Endothelial cell of umbilical vein (primary cell): ENCODE data around the gene MSI1. TPM values are rescaled to one million over a fixed set of nuclear protein-coding genes. Genes with fewer than 3 reads are reported as not detected.

Source experiments
- BruUV-seq: library from RNA; stranded (reverse); fragments of 400-500 nt; replicated peaks from 2 replicates; lab custom pipeline; 2021; lab: Mats Ljungman, UMichigan
- CTCF ChIA-PET: fragments of 300-600, 350-600 bp; sonication (Branson Sonifier 250); formaldehyde crosslinking; loops from one replicate; lab custom pipeline; 2021; ENCODE audit warnings: antibody characterized with exemption, inconsistent platforms; lab: Charles Lee
- POLR2A ChIA-PET: fragments of 300-600, 350-600 bp; sonication (Branson Sonifier 250); formaldehyde crosslinking; loops from one replicate; lab custom pipeline; 2021; ENCODE audit warnings: antibody characterized with exemption, inconsistent platforms; lab: Charles Lee
- DNase-seq: peaks from one replicate; pipeline ENCODE4 v3.0.0-alpha.2; 2011; ENCODE audit warnings: low read depth, low spot score
- FAIRE-seq: peaks from 2 replicates; lab custom pipeline; 2011; peaks lifted over from hg19 to GRCh38; lab: Jason Lieb, UNC
- H2AFZ ChIP-seq: 2 replicates; pipeline ENCODE4 v1.6.0; 2012; ENCODE audit warnings: low read depth, low read length, control low read depth, inconsistent platforms
- H3K27ac ChIP-seq: 2 replicates; pipeline ENCODE4 v1.5.1; 2011; ENCODE audit warnings: low read depth, mild to moderate bottlenecking, control low read depth, low read length, moderate library complexity; ENCODE audit not compliant: insufficient read depth
- H3K27me3 ChIP-seq, 2 experiments: 2 replicates each; pipeline versions ENCODE4 v1.6.0 to v1.6.1; 2011; ENCODE audit warnings: low read length in 2 of 2, mixed read lengths in 1 of 2; ENCODE audit not compliant: control insufficient read depth in 2 of 2, insufficient read depth in 2 of 2
- H3K36me3 ChIP-seq, 2 experiments: 2 replicates in 1 of 2; 3 replicates in 1 of 2; pipeline ENCODE4 v1.5.1; 2011; ENCODE audit warnings: low read length in 2 of 2, mild to moderate bottlenecking in 1 of 2, moderate library complexity in 1 of 2; ENCODE audit not compliant: control insufficient read depth in 2 of 2, insufficient read depth in 2 of 2; ENCODE audit errors: extremely low read depth in 1 of 2
- H3K4me1 ChIP-seq: 3 replicates; pipeline ENCODE4 v1.5.1; 2011; ENCODE audit warnings: mild to moderate bottlenecking, low read length; ENCODE audit not compliant: control insufficient read depth, insufficient read depth; ENCODE audit errors: extremely low read depth
- H3K4me2 ChIP-seq: 2 replicates; pipeline ENCODE4 v1.6.1; 2011; ENCODE audit warnings: low read length, control low read depth, mixed read lengths; ENCODE audit not compliant: insufficient read depth
- H3K4me3 ChIP-seq, 3 experiments: fragments of 200-600 bp in 1 of 3; sonication (generic), shearing (Covaris generic) in 1 of 3; replicated peaks in 1 of 3; 2 replicates each; pipeline ENCODE4 v1.5.1; 2011 to 2016; ENCODE audit warnings: control low read depth in 3 of 3, low read length in 3 of 3, mild to moderate bottlenecking in 2 of 3, inconsistent platforms in 1 of 3, low read depth in 1 of 3, moderate library complexity in 1 of 3; ENCODE audit not compliant: insufficient read depth in 1 of 3
- H3K79me2 ChIP-seq: 2 replicates; pipeline ENCODE4 v1.6.0; 2012; ENCODE audit warnings: low read length, inconsistent platforms; ENCODE audit not compliant: control insufficient read depth, insufficient read depth
- H3K9ac ChIP-seq: replicated peaks from 2 replicates; pipeline ENCODE3; 2011; ENCODE audit warnings: low read length, control low read depth; ENCODE audit not compliant: insufficient read depth; ENCODE audit errors: extremely low read depth
- H3K9me1 ChIP-seq: replicated peaks from 3 replicates; pipeline ENCODE4 v1.6.0; 2011; ENCODE audit warnings: mild to moderate bottlenecking, low read length; ENCODE audit not compliant: control insufficient read depth, insufficient read depth; ENCODE audit errors: extremely low read depth
- H3K9me3 ChIP-seq: replicated peaks from 2 replicates; pipeline ENCODE4 v1.5.1; 2012; ENCODE audit warnings: low read length, inconsistent platforms; ENCODE audit not compliant: control insufficient read depth, insufficient read depth
- H4K20me1 ChIP-seq: replicated peaks from 2 replicates; pipeline ENCODE3; 2011; ENCODE audit warnings: mild to moderate bottlenecking, low read length; ENCODE audit not compliant: control insufficient read depth, insufficient read depth; ENCODE audit errors: extremely low read depth
- EZH2 ChIP-seq: IDR thresholded peaks from 2 replicates; pipeline ENCODE4 v1.6.1; 2012; ENCODE audit warnings: borderline replicate concordance, low read depth, mild to moderate bottlenecking, moderate library complexity, low read length, inconsistent platforms; ENCODE audit not compliant: severe bottlenecking
- FOS ChIP-seq: IDR thresholded peaks from 2 replicates; pipeline ENCODE4 v1.6.1; 2011; ENCODE audit warnings: mild to moderate bottlenecking, low read length, moderate library complexity, borderline replicate concordance; ENCODE audit not compliant: insufficient read depth
- GATA2 ChIP-seq: IDR thresholded peaks from 2 replicates; pipeline ENCODE4 v1.7.0; 2011; ENCODE audit warnings: low read depth, mild to moderate bottlenecking, moderate library complexity, mixed read lengths, low read length; ENCODE audit not compliant: insufficient read length, insufficient read depth
- JUN ChIP-seq: IDR thresholded peaks from 2 replicates; pipeline ENCODE4 v1.6.1; 2011; ENCODE audit warnings: borderline replicate concordance, low read depth; ENCODE audit not compliant: insufficient read length, insufficient read depth
- MYC ChIP-seq: IDR thresholded peaks from one replicate; pipeline ENCODE4 v1.6.1; 2011; ENCODE audit warnings: mild to moderate bottlenecking, low read depth, low read length
- POLR2A ChIP-seq: IDR thresholded peaks from 2 replicates; pipeline ENCODE4 v1.6.1; 2012; ENCODE audit warnings: low read depth, mild to moderate bottlenecking, control low read depth, low read length
- POLR2AphosphoS5 ChIP-seq: IDR thresholded peaks from 2 replicates; pipeline ENCODE4 v1.6.1; 2012; ENCODE audit warnings: low read depth, mild to moderate bottlenecking, control low read depth, low read length, moderate library complexity; ENCODE audit not compliant: insufficient read depth
- dilution Hi-C: fragments of 300-500 bp; cut with MboI; formaldehyde crosslinking; loops from one replicate; pipeline ENCODE4 v1.15.0; 2019; ENCODE audit warnings: low sequenced_read_pairs; ENCODE audit not compliant: extremely low pct_ligation_motif_present
- intact Hi-C: fragments of 100-400 bp; cut with micrococcal nuclease; formaldehyde crosslinking; loops from one replicate; pipeline ENCODE4 v1.10.0; 2022
- polyA plus RNA-seq, 4 experiments: library from polyadenylated mRNA; depleted of rRNA in 3 of 4; stranded (reverse) in 3 of 4; unstranded in 1 of 4; fragments of >200 nt; gene quantifications; 2 replicates each; pipeline versions ENCODE4 v1.2.1 to v1.2.3, GENCODE V29; 2011 to 2012; ENCODE audit warnings: missing spikeins in 1 of 4
- total RNA-seq: library from RNA; stranded (reverse); gene quantifications from 2 replicates; pipeline ENCODE4 v1.2.3, GENCODE V29; 2021
- TF ChIP-seq, protein P1 (sequence below): IDR thresholded peaks from 2 replicates; pipeline ENCODE4 v1.6.1; 2011; ENCODE audit not compliant: insufficient read depth, insufficient read length
- TF ChIP-seq, protein P2 (sequence below), 2 donors: IDR thresholded peaks; 1 replicate in 1 of 2; 2 replicates in 1 of 2; pipeline ENCODE4 v1.5.1; 2011; ENCODE audit warnings: low read length in 2 of 2, mild to moderate bottlenecking in 2 of 2, moderate library complexity in 2 of 2, control low read depth in 1 of 2, inconsistent platforms in 1 of 2, low read depth in 1 of 2; ENCODE audit not compliant: insufficient read depth in 1 of 2; ENCODE audit errors: extremely low read depth in 1 of 2

MSI1 gene
- total and polyA plus RNA-seq, 2 donors (not counting 3 experiments of a cell fraction or from before 2014, with no cell fraction given): 0.01 TPM; not detected in 1

DNA sequence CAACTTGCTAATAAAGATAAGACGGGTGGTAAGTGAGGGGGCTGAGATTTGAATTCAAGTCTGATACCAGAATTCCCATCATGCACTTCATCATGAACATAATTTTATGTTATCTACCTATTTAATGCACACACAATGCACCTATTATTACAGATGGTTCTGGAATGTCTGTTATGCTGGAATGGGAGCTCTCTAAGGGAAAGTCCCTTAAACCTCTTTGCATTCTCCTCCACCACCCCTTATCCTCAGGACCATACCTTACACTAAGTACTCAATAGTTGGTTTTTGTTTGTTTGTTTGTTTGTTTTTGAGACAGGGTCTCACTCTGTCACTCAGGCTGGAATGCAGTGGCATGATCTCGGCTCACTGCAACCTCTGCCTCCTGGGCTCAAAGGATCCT, 7.0 kb upstream of the MSI1 start:
- Histone ChIP-seq H3K79me2 (no peaks in the 10 kb centered on the region), H3K27me3 (peaks cover 31 to 35% of the 10 kb centered on the region in 2 experiments), H3K4me3 (no peak overlapping the region), H3K27ac (no peak overlapping the region), H2AFZ (no peak overlapping the region), H4K20me1 (no peaks in the 10 kb centered on the region), H3K9me1 (no peaks in the 10 kb centered on the region), H3K9me3 (no peaks in the 10 kb centered on the region), H3K4me2 (no peak overlapping the region), H3K36me3 (no peaks in the 10 kb centered on the region), H3K4me1 (no peaks in the 10 kb centered on the region), H3K9ac (no peak overlapping the region)
- POLR2A ChIA-PET: no interaction called here
- intact Hi-C loops (no loop called here), dilution Hi-C loops (no loop called here)
- FAIRE-seq: no peak
- CTCF ChIA-PET: interaction anchor here (0.9 to 2.8 kb wide), 5 partner anchors 10 to 27 kb away, joined by 3 to 24 read pairs (median 3); no protein-coding TSS in a partner anchor
- no TSS peak for BruUV-seq
- DNase-seq: no peak
- TF ChIP-seq MYC: no peak
- TF ChIP-seq, protein P1, sequence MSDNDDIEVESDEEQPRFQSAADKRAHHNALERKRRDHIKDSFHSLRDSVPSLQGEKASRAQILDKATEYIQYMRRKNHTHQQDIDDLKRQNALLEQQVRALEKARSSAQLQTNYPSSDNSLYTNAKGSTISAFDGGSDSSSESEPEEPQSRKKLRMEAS: no peak
- no peak for TF ChIP-seq POLR2AphosphoS5
- TF ChIP-seq JUN: no peak
- TF ChIP-seq FOS: no peak
- no peak for TF ChIP-seq POLR2A
- TF ChIP-seq, protein P2, sequence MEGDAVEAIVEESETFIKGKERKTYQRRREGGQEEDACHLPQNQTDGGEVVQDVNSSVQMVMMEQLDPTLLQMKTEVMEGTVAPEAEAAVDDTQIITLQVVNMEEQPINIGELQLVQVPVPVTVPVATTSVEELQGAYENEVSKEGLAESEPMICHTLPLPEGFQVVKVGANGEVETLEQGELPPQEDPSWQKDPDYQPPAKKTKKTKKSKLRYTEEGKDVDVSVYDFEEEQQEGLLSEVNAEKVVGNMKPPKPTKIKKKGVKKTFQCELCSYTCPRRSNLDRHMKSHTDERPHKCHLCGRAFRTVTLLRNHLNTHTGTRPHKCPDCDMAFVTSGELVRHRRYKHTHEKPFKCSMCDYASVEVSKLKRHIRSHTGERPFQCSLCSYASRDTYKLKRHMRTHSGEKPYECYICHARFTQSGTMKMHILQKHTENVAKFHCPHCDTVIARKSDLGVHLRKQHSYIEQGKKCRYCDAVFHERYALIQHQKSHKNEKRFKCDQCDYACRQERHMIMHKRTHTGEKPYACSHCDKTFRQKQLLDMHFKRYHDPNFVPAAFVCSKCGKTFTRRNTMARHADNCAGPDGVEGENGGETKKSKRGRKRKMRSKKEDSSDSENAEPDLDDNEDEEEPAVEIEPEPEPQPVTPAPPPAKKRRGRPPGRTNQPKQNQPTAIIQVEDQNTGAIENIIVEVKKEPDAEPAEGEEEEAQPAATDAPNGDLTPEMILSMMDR (IDR thresholded peaks at IDR 0.05; ENCODE audit: extremely low read depth in 1 of 2, insufficient read depth in 1 of 2, low read depth in 1 of 2, low read length in 2 of 2): no peak
- TF ChIP-seq EZH2: no peak
- TF ChIP-seq GATA2: no peak
